SK-N-SH (cell line): ENCODE data around the gene SLC2A9. TPM values are rescaled to one million over a fixed set of nuclear protein-coding genes. Genes with fewer than 3 reads are reported as not detected.
A peak's percentile ranks its signal among the peaks of the same experiment; 100 is the strongest.

Experiments
- CTCF ChIA-PET: fragments of 300-600, 350-600 bp; formaldehyde crosslinking; extraction: SDS; loops from one replicate; lab custom pipeline; 2021; lab: Yijun Ruan, JAX
- POLR2A ChIA-PET: fragments of 350-600 bp; sonication (Branson Sonifier 250); formaldehyde crosslinking; extraction: SDS; loops from one replicate; lab custom pipeline; 2020; ENCODE audit warnings: antibody characterized with exemption, inconsistent platforms; lab: Yijun Ruan, JAX
- DNase-seq: peaks from one replicate; pipeline ENCODE4 v3.0.0; 2012
- H2AFZ ChIP-seq: fragments of 200-600 bp; sonication (generic); 2 replicates; pipeline ENCODE4 v1.8.1; 2016; ENCODE audit warnings: antibody characterized with exemption, mild to moderate bottlenecking, low read depth
- H3F3A ChIP-seq: fragments of 200-600 bp; sonication (generic); replicated peaks from 2 replicates; pipeline ENCODE3; 2016; ENCODE audit warnings: antibody characterized with exemption, mild to moderate bottlenecking; ENCODE audit not compliant: insufficient read depth
- H3K27ac ChIP-seq, 2 experiments: fragments of 200-500 bp in 1 of 2; fragments of 200-600 bp in 1 of 2; sonication (Bioruptor generic) in 1 of 2; sonication (generic), shearing (Covaris generic) in 1 of 2; 2 replicates each; pipeline versions ENCODE4 v1.5.1 to v1.6.1; 2014 to 2016; ENCODE audit warnings: low read depth in 2 of 2, inconsistent platforms in 1 of 2, low read length in 1 of 2, mild to moderate bottlenecking in 1 of 2, mixed read lengths in 1 of 2
- H3K27me3 ChIP-seq: fragments of 200-600 bp; sonication (generic), shearing (Covaris generic); 2 replicates; pipeline ENCODE4 v1.6.1; 2016; ENCODE audit warnings: mixed run types; ENCODE audit not compliant: insufficient read depth
- H3K36me3 ChIP-seq, 2 experiments: fragments of 200-500 bp in 1 of 2; fragments of 200-600 bp in 1 of 2; sonication (Bioruptor generic) in 1 of 2; sonication (generic) in 1 of 2; replicated peaks in 1 of 2; 2 replicates each; pipeline versions ENCODE3 to v1.5.1; 2014 to 2016; ENCODE audit warnings: low read length in 1 of 2, mild to moderate bottlenecking in 1 of 2; ENCODE audit not compliant: insufficient read depth in 2 of 2, control insufficient read depth in 1 of 2
- H3K4me1 ChIP-seq, 2 experiments: fragments of 200-500 bp in 1 of 2; fragments of 200-600 bp in 1 of 2; sonication (Bioruptor generic) in 1 of 2; sonication (generic), shearing (Covaris generic) in 1 of 2; 2 replicates each; pipeline versions ENCODE4 v1.5.1 to v1.6.1; 2014 to 2016; ENCODE audit warnings: low read depth in 1 of 2, low read length in 1 of 2, mixed run types in 1 of 2; ENCODE audit not compliant: insufficient read depth in 2 of 2, control insufficient read depth in 1 of 2
- H3K4me2 ChIP-seq: fragments of 200-600 bp; sonication (generic), shearing (Covaris generic); 2 replicates; pipeline ENCODE4 v1.6.1; 2017; ENCODE audit warnings: mixed run types
- H3K4me3 ChIP-seq, 2 experiments: fragments of 200-500 bp in 1 of 2; fragments of 200-600 bp in 1 of 2; sonication (Bioruptor generic) in 1 of 2; sonication (generic), shearing (Covaris generic) in 1 of 2; 2 replicates each; pipeline versions ENCODE4 v1.5.1 to v1.8.1; 2014 to 2016; ENCODE audit warnings: low read depth in 2 of 2, inconsistent platforms in 1 of 2, low read length in 1 of 2, mild to moderate bottlenecking in 1 of 2, mixed read lengths in 1 of 2, moderate library complexity in 1 of 2
- H3K79me2 ChIP-seq: fragments of 200-600 bp; sonication (generic); 2 replicates; pipeline ENCODE4 v1.8.1; 2017; ENCODE audit warnings: mild to moderate bottlenecking; ENCODE audit not compliant: insufficient read depth
- H3K9ac ChIP-seq: fragments of 200-600 bp; sonication (generic); 2 replicates; pipeline ENCODE4 v1.6.1; 2017; ENCODE audit warnings: mixed run types
- H3K9me2 ChIP-seq: fragments of 200-600 bp; sonication (generic); 2 replicates; pipeline ENCODE4 v1.6.1; 2017; ENCODE audit warnings: mixed run types
- H3K9me3 ChIP-seq: fragments of 200-600 bp; sonication (generic); 2 replicates; pipeline ENCODE4 v1.6.1; 2017; ENCODE audit warnings: mixed run types, mild to moderate bottlenecking, moderate library complexity
- H4K20me1 ChIP-seq: fragments of 200-600 bp; sonication (generic); 2 replicates; pipeline ENCODE4 v1.6.1; 2017; ENCODE audit warnings: mild to moderate bottlenecking, mixed run types; ENCODE audit not compliant: insufficient read depth
- EZH2phosphoT487 ChIP-seq: fragments of 200-600 bp; sonication (generic); IDR thresholded peaks from 2 replicates; pipeline ENCODE4 v1.6.1; 2017; ENCODE audit warnings: low read depth, mixed run types, mild to moderate bottlenecking, antibody characterized with exemption, moderate library complexity, borderline replicate concordance
- FOSL2 ChIP-seq: IDR thresholded peaks from 2 replicates; pipeline ENCODE4 v1.4.0; 2012; ENCODE audit warnings: low read depth, mild to moderate bottlenecking, moderate library complexity, borderline replicate concordance
- FOXJ3 ChIP-seq: sonication (generic); formaldehyde crosslinking; IDR thresholded peaks from 2 replicates; pipeline ENCODE4 v1.5.1; 2020; ENCODE audit warnings: mild to moderate bottlenecking, missing genetic modification reagents
- FOXM1 ChIP-seq: IDR thresholded peaks from 2 replicates; pipeline ENCODE4 v1.4.0; 2012; ENCODE audit warnings: low read depth, mild to moderate bottlenecking
- GABPA ChIP-seq: IDR thresholded peaks from 2 replicates; pipeline ENCODE4 v1.4.0; 2012; ENCODE audit warnings: low read depth, mild to moderate bottlenecking
- GATA2 ChIP-seq: sonication (generic); formaldehyde crosslinking; IDR thresholded peaks from 2 replicates; pipeline ENCODE4 v1.5.0; 2020; ENCODE audit warnings: mild to moderate bottlenecking, missing genetic modification reagents
- POLR2AphosphoS5 ChIP-seq: IDR thresholded peaks from 2 replicates; pipeline ENCODE4 v1.6.1; 2012; ENCODE audit warnings: low read depth, low read length
- RAD21 ChIP-seq: IDR thresholded peaks from 2 replicates; pipeline ENCODE4 v1.6.1; 2012; ENCODE audit warnings: mild to moderate bottlenecking, low read length
- REST ChIP-seq: IDR thresholded peaks from 2 replicates; pipeline ENCODE4 v1.6.1; 2012; ENCODE audit warnings: mild to moderate bottlenecking, low read depth, low read length, moderate library complexity
- RFX5 ChIP-seq: IDR thresholded peaks from 2 replicates; pipeline ENCODE4 v1.6.1; 2012; ENCODE audit warnings: mild to moderate bottlenecking, improper control_type of control experiment, low read length
- SIN3A ChIP-seq: IDR thresholded peaks from 2 replicates; pipeline ENCODE4 v1.6.1; 2012; ENCODE audit warnings: low read depth, mild to moderate bottlenecking, low read length, moderate library complexity, borderline replicate concordance
- SMC3 ChIP-seq: IDR thresholded peaks from 2 replicates; pipeline ENCODE4 v1.6.1; 2012; ENCODE audit warnings: low read depth, low read length, improper control_type of control experiment
- TAF1 ChIP-seq: IDR thresholded peaks from 2 replicates; pipeline ENCODE4 v1.6.1; 2012; ENCODE audit warnings: low read depth, mild to moderate bottlenecking, low read length, moderate library complexity, borderline replicate concordance
- TCF12 ChIP-seq: IDR thresholded peaks from 2 replicates; pipeline ENCODE4 v1.4.0; 2012
- TEAD4 ChIP-seq: IDR thresholded peaks from 2 replicates; pipeline ENCODE4 v1.4.0; 2012; ENCODE audit warnings: mild to moderate bottlenecking, borderline replicate concordance; ENCODE audit not compliant: insufficient read depth
- YY1 ChIP-seq: IDR thresholded peaks from 2 replicates; pipeline ENCODE4 v1.4.0; 2012; ENCODE audit warnings: low read depth, mild to moderate bottlenecking
- ZBTB33 ChIP-seq: IDR thresholded peaks from 2 replicates; pipeline ENCODE4 v1.4.0; 2012; ENCODE audit warnings: low read depth, borderline replicate concordance
- WGBS: methylation state at CpG from one replicate; pipeline ENCODE4 v1.1.6; 2017; ENCODE audit warnings: low lambda C conversion rate; 5-methylcytosine and 5-hydroxymethylcytosine counted together
- polyA plus RNA-seq, 3 experiments: library from polyadenylated mRNA; depleted of rRNA; stranded (reverse); fragments of >200 nt; gene quantifications; 2 replicates each; pipeline ENCODE4 v1.2.3, GENCODE V29; 2012
- TF ChIP-seq, protein P1 (sequence below): IDR thresholded peaks from 2 replicates; pipeline ENCODE4; 2012
- TF ChIP-seq, protein P2 (sequence below): IDR thresholded peaks from 2 replicates; pipeline ENCODE4 v1.4.0; 2012; ENCODE audit warnings: low read depth, borderline replicate concordance
- TF ChIP-seq, protein P3 (sequence below): IDR thresholded peaks from 2 replicates; pipeline ENCODE4 v1.4.0; 2012; ENCODE audit warnings: low read depth

SLC2A9 gene
- polyA plus RNA-seq, 1 of the 3 experiments (the other 2 are of a cell fraction) = not detected

DNA sequence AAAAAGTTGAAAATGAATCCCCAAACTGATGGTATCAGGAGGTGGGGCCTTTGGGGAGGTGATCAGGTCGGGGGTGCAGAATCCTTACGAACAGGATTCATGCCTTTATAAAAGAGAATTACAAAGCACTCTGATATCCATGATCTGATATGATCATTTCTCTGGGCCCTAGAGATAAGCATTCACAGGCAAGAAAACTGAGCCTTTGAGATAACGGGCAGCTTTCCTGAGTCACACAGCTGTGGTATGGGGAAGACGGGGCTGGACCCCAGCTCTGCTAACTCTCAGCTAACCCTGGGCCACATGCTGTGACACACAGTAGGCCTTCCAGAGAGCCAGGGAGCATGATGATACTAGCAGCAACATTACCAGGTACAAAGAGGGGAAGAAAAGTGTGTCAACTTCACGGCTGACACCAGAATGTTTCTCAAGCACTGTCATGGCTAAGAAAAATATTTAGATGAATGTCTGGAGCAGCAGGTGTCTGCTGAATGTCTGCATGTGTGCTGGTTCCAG, 85.1 kb downstream of the SLC2A9 start:
- peaks cover 0 to 7% of the 10 kb centered on the region in 2 experiments; a peak in 1 of 4 replicates for H3K4me1 ChIP-seq
- DNase-seq = no peak
- H4K20me1 ChIP-seq = no peaks in the 10 kb centered on the region
- no peak overlapping the region for H3K27ac ChIP-seq
- no peak overlapping the region for H2AFZ ChIP-seq
- H3F3A ChIP-seq = no peaks in the 10 kb centered on the region
- CTCF ChIA-PET = interaction anchor here (0.7 to 0.9 kb wide), 2 partner anchors 21 to 172 kb away, joined by 3 read pairs; no protein-coding TSS in a partner anchor
- 10% methylated on average over 5 of the region's 5 CpGs for WGBS
- H3K4me3 ChIP-seq = no peak overlapping the region
- POLR2A ChIA-PET = no interaction called here
- no peaks in the 10 kb centered on the region for H3K9me2 ChIP-seq
- TF ChIP-seq TAF1 (no peak), GATA2 (CRISPR knock-in tag) (peak; percentile 71)
- no peaks in the 10 kb centered on the region for H3K27me3 ChIP-seq
- H3K79me2 ChIP-seq = no peaks in the 10 kb centered on the region
- no peaks in the 10 kb centered on the region for H3K9me3 ChIP-seq
- no peak overlapping the region for H3K4me2 ChIP-seq
- H3K9ac ChIP-seq = no peak overlapping the region
- H3K36me3 ChIP-seq = no peaks in the 10 kb centered on the region

DNA sequence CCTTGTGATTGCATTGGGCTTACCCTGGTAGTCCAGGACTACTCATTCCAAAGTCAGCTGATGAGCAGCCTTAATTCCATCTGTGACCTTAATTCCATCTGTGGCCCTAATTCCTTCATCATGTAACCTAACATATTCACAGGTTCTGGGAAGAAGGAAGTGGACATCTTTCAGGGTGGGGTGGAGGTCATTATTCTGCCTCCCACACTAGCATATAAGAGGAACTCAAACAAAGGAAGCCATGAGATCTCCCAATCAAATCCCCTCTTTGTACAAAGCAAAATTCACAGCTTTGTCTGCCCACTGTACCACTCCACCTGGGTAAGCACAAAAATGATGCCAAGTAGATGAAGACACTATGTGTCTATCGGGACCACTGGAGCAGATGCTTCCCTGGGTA, 87.3 kb downstream of the SLC2A9 start:
- Histone ChIP-seq H3K9me2 (no peaks in the 10 kb centered on the region), H4K20me1 (no peaks in the 10 kb centered on the region), H3K9ac (no peak overlapping the region), H3K4me3 (no peak overlapping the region), H3K36me3 (no peaks in the 10 kb centered on the region), H3K79me2 (no peaks in the 10 kb centered on the region), H3K27me3 (no peaks in the 10 kb centered on the region), H3K9me3 (no peaks in the 10 kb centered on the region), H2AFZ (no peak overlapping the region), H3K27ac (no peak overlapping the region), H3K4me2 (no peak overlapping the region), H3K4me1 (peaks cover 0 to 7% of the 10 kb centered on the region in 2 experiments; a peak in 1 of 4 replicates), H3F3A (no peaks in the 10 kb centered on the region)
- 50% methylated on average over 1 of the region's 1 CpG for WGBS
- CTCF ChIA-PET = interaction anchor here (1.6 kb wide), 1 partner anchor 81 kb away, joined by 4 read pairs; no protein-coding TSS in a partner anchor
- TF ChIP-seq FOXM1 (no peak), POLR2AphosphoS5 (no peak), YY1 (no peak), FOSL2 (no peak), RFX5 (no peak), RAD21 (no peak), ZBTB33 (no peak), FOXJ3 (CRISPR knock-in tag) (no peak), REST (no peak), SIN3A (no peak), TCF12 (no peak), GABPA (no peak), EZH2phosphoT487 (no peak), SMC3 (no peak), TEAD4 (no peak)
- TF ChIP-seq, protein P1, sequence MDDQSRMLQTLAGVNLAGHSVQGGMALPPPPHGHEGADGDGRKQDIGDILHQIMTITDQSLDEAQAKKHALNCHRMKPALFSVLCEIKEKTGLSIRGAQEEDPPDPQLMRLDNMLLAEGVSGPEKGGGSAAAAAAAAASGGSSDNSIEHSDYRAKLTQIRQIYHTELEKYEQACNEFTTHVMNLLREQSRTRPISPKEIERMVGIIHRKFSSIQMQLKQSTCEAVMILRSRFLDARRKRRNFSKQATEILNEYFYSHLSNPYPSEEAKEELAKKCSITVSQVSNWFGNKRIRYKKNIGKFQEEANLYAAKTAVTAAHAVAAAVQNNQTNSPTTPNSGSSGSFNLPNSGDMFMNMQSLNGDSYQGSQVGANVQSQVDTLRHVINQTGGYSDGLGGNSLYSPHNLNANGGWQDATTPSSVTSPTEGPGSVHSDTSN = no peak
- TF ChIP-seq, protein P2, sequence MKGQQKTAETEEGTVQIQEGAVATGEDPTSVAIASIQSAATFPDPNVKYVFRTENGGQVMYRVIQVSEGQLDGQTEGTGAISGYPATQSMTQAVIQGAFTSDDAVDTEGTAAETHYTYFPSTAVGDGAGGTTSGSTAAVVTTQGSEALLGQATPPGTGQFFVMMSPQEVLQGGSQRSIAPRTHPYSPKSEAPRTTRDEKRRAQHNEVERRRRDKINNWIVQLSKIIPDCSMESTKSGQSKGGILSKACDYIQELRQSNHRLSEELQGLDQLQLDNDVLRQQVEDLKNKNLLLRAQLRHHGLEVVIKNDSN = no peak
- TF ChIP-seq, protein P3, sequence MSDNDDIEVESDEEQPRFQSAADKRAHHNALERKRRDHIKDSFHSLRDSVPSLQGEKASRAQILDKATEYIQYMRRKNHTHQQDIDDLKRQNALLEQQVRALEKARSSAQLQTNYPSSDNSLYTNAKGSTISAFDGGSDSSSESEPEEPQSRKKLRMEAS = no peak
- POLR2A ChIA-PET = no interaction called here
- no peak for DNase-seq
